GM21515 (cell line): ENCODE data around the gene KRTAP5-7.
"Not testable (repeated sequence)": the region's sequence is repeated elsewhere in the genome, so short reads cannot be mapped to it uniquely, and the experiment has no call there.

Experiments
- ATAC-seq: cut with Tn5 transposase; IDR thresholded peaks from one replicate; pipeline ENCODE4 v1.9.1; 2021; ENCODE audit not compliant: unreplicated experiment

KRTAP5-7 gene

DNA sequence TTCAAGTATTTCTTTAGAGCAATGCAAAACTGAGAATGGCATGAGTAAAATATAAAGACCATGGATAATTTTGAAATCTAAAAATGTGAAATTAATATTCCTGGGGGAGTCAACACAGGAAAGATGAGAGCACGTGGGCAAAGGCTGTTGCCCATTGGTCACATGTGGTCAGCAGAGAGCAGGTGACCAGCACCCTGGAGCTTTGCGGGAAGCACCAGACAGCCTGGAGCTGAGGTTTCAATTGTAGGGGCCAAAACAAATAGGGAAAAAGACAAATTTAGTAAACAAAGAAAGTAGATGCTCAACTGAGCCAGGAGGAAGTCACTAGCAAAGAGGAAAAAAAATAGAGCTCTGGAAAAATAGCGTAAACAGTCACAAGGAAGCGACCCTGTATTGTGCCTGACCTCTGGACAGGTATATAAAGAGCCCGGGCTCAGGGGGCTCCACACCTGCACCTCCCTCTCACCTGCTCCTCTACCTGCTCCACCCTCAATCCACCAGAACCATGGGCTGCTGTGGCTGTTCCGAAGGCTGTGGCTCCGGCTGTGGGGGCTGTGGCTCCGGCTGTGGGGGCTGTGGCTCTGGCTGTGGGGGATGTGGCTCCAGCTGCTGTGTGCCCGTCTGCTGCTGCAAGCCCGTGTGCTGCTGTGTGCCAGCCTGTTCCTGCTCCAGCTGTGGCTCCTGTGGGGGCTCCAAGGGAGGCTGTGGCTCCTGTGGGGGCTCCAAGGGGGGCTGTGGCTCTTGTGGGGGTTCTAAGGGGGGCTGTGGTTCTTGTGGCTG, at the start of gene KRTAP5-7:
Gene KRTAP5-7 (plus strand): TSS at position 472 of the 780 bp plus-strand sequence. CDS start 34 bp downstream, at position 506.
- not testable (repeated sequence) for ATAC-seq

DNA sequence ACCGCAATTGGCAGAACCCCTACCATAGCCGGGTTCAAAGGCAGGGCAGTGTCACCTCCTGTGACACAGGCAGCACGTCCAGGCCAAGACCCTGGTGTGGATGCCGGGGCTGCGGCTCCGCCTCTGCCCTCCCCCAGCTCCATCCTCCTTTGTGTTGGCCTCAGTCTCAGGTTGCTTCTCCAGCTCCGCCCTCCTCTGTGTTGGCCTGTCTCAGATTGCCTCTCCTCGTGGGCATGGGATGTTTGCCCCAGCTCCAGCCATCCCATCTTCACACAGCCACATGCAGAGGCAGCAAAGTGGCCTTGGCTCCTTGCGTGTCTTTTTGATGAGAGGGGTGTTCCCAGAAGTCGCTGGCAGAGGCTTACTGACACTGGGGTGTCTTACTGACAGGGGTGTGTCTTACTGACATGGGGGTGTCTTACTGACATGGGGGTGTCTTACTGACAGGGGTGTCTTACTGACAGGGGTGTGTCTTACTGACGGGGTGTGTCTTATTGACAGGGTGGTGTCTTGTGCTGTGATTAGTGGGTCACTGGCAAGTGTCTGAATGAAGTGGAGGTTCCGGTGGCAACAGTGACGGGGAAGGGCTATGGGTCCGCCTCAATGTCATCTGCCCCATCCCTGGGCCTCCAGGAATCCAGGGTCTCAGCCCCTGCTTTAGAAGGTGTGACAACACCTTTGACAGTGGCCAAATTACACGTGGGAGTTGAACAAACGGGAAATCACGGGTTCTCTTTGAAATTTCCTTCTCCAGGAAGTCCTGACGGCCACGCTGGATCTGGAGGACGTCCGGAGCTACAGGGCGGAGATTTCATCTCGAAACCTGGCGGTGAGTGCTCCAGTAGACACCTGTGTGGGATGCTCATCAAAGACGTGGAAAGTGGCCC, 49.2 kb upstream of the KRTAP5-7 start:
- no peak for ATAC-seq

GRCh38 chr11:71478528-71478840, 48.6 kb upstream of the KRTAP5-7 start:
- ATAC-seq, result no peak

- no peak for ATAC-seq
These were observed 45.7 kb upstream of the KRTAP5-7 start for GRCh38 chr11:71481101-71481960.

DNA sequence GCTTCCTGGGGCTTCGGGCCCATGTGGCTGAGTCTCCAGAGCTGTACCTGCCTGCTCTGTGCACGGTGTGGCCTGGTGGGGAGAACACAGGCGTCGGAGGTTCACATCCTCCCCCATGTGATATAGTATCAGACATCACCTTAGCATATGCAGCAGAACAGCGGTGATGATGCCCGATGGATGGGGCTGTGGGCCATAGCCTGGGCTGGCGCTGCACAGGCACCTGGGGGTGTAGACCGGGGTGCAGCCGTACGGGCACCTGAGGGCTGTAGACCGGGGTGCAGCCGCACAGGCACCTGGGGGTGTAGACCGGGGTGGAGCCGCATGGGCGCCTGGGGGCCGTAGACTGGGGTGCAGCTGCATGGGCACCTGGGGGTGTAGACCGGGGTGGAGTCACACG, 44.9 kb upstream of the KRTAP5-7 start:
- ATAC-seq, result no peak

DNA sequence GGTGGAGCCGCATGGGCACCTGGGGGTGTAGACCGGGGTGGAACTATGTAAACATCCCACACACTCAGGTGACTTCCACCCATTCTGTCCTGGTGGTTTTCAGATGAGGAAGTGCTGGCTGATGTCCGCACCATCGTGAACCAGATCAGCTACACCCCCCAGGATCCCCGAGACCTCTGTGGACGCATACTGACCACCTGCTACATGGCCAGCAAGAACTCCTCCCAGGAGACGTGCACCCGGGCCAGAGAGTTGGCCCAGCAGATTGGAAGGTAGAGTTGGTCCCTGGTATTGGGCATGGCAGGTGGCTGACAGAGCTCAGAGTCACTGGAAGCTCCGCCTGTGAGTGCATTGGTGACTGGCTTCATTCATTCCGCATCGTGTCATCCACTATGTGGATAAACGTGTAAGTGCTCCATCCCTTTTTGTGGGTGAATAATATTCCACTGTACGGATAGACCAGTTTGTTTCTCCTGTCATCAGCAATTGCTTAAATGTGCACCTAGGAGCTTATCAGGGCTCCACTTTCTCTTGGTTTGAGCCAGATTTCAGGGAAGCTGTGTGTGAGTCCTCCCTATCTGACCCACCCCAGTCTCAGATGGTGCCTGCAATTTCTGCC, 44.2 kb upstream of the KRTAP5-7 start:
- ATAC-seq, result no peak

GRCh38 chr11:71483692-71484091, 43.4 kb upstream of the KRTAP5-7 start:
- ATAC-seq, result no peak

DNA sequence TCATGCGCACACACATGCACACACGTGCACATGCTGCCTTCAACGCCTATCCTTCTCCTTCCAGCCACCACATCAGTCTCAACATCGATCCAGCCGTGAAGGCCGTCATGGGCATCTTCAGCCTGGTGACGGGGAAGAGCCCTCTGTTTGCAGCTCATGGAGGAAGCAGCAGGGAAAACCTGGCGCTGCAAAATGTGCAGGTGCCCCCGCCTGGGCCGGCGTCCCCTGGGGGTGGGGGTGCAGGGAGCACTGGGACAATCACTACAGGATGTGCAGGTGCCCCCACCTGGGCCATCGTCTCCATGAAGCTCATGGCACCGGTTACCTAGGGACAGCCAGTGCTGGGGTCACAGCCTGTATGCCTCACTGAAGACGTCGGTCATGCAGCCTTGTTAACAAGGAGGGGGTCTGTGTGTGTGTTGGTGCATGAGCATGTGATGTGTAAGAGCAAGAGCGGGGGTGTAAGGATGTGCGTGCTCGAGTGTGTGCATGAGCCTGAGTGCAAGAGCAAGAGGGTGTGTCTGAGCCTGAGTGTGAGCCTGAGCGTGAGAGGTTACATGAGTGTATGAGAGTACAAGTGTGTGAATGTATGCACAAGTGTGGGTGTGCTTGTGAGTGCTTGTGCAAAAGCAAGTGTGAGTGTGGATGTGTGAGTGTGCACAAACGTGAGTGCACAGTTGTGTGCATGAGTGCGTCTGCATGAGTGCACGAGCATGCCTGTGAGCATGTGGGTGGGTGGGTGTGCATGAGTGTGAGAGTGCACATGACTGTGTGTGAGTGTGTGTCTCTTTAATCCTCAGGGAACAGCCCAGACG, 42.6 kb upstream of the KRTAP5-7 start:
- no peak for ATAC-seq

- no peak for ATAC-seq
These were observed 42.0 kb upstream of the KRTAP5-7 start for GRCh38 chr11:71485063-71485399.

GRCh38 chr11:71485466-71485865, 41.6 kb upstream of the KRTAP5-7 start:
- ATAC-seq, result no peak

DNA sequence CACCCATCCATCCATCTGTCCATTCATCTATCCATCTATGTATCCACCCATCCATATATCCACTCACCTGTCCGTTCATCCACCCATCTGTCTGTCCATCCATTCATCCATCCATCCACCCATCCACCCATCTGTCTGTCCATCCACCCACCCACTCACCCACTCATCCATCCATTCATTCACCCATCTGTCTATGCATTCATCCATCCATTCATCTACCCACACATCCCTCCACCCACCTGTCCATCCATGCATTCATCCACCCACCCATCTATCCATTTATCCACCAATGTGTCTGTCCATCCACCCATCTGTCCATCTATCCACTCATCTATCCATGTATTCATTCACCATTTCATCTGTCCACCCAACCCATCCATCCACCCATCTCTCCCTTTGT, 40.7 kb upstream of the KRTAP5-7 start:
- no peak for ATAC-seq

DNA sequence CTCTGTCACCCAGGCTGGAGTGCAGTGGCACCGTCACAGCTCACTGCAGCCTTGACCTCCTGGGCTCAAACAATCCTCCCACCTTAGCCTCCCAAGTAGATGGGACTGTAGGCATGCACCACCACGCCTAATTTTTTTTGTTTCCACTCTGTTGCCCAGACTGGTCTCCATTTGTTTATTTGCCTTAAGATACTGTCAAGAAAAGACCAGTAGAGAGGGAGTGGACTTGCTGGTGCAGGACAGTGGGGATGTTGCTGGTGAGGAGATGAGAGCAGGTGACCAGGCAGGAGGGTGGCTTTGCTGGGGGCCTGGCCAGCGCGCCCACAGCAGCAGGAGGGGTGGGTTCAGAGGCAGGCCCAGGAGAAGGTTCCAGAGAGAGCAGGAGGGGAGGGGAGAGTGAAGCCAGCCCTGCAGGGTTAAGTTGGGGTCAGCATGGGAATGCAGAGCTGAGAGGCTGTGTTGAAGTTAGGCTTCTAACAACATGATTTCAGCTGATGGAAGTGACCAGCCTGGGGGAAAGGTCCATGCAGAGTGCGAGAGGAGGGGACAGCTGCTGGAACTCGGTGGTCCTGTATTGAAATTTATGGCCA, 38.3 kb upstream of the KRTAP5-7 start:
- no peak for ATAC-seq

DNA sequence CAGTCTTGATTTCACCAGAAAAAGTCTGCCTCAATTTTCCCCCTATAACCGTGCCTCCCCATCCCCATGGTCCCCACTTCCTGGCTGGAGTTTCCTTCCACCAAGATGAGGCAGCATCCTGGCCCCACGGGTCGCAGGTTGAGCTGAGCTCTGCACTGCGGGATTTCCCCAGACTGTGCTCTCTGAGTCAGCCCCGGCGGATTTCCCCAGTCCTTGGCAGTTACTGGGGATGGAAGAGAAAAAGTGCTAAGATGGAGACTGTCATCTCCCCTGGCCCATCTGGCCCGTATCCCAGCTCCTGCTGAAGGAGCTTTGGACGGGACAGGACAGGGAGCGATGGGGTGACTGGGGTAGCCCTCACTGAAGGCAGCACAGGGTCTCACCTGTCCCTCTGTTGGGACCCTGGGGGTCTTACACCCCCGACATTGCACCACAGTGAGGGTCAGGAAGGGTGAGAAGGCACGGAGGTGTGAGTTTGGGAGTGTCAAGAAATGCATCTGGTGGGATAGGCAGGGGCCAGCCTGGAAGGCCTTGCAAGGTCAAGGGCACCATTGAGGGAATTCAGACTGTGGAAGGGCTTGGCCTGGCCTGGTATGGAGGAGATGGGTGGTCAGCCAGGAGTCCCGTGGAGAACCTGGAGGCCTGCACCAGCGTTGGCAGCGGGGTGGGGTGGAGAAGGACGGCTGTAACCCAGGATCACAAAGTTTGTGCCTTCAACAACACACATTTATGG, 37.6 kb upstream of the KRTAP5-7 start:
- ATAC-seq, result no peak

- no peak for ATAC-seq
These were observed 36.9 kb upstream of the KRTAP5-7 start for GRCh38 chr11:71490044-71490730.

- ATAC-seq, result no peak
These were observed 36.2 kb upstream of the KRTAP5-7 start for GRCh38 chr11:71490731-71491390.

- no peak for ATAC-seq
These were observed 35.5 kb upstream of the KRTAP5-7 start for GRCh38 chr11:71491531-71491930.

GRCh38 chr11:71491940-71492339, 35.1 kb upstream of the KRTAP5-7 start:
- ATAC-seq, result no peak
